Fibroblast of lung (primary cell): Measurements from ENCODE around the gene ISM2.

ENCODE experiments used
- EZH2 ChIP-seq: IDR thresholded peaks from 2 replicates; pipeline ENCODE4 v1.5.1; 2012; ENCODE audit warnings: low read length, control low read depth, mild to moderate bottlenecking; ENCODE audit errors: missing control alignments
- TF ChIP-seq, protein P1 (sequence below), 2 donors: IDR thresholded peaks in 1 of 2; conservative IDR thresholded peaks in 1 of 2; 1 replicate in 1 of 2; 2 replicates in 1 of 2; pipeline ENCODE4 v1.5.1; 2011 to 2012; ENCODE audit warnings: low read length in 2 of 2, control low read depth in 1 of 2, inconsistent platforms in 1 of 2, low read depth in 1 of 2, mild to moderate bottlenecking in 1 of 2

DNA sequence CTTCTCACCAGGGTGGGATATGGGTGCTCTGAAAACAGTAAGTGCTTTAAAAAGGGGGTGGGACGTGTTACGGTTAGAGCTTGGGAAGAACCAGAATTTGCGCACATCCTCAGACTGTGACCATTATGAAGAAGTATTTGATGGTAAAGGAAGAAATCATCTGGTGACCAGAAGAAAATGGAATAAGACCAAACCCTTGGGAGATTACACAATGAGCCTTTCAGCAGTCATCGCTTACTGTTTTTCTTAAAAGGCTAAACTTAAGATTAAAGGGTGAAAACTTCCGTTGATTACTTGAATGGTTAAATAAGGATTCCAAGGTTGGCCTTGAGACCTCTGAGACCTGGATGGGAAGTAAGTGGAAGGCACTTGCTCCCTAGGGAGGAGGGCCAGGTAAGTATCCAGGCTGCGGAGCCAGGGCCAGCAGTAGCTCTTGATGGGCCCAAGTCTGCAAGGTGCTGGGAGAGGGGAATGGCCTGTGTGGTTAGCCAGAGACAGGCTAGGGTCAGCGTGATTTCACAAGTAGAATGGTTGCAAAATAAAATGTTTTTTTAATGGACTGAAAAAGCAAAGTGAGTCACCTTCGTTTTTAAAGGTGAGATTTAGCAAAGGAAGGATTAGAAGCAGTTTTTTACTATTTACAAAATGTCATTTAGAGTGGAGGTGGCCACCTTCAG, 13.0 kb upstream of the ISM2 start:
- TF ChIP-seq, protein P1, sequence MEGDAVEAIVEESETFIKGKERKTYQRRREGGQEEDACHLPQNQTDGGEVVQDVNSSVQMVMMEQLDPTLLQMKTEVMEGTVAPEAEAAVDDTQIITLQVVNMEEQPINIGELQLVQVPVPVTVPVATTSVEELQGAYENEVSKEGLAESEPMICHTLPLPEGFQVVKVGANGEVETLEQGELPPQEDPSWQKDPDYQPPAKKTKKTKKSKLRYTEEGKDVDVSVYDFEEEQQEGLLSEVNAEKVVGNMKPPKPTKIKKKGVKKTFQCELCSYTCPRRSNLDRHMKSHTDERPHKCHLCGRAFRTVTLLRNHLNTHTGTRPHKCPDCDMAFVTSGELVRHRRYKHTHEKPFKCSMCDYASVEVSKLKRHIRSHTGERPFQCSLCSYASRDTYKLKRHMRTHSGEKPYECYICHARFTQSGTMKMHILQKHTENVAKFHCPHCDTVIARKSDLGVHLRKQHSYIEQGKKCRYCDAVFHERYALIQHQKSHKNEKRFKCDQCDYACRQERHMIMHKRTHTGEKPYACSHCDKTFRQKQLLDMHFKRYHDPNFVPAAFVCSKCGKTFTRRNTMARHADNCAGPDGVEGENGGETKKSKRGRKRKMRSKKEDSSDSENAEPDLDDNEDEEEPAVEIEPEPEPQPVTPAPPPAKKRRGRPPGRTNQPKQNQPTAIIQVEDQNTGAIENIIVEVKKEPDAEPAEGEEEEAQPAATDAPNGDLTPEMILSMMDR (conservative IDR thresholded peaks at IDR 0.05 in 1 of 2, IDR thresholded peaks at IDR 0.05 in 1 of 2; ENCODE audit: low read depth in 1 of 2, low read length in 2 of 2) = no peak
- no peak for TF ChIP-seq EZH2
